HG03378 (cell line): Measurements from ENCODE around the gene GTF2IRD1.
"Not testable (repeated sequence)": the region's sequence is repeated elsewhere in the genome, so short reads cannot be mapped to it uniquely, and the experiment has no call there.

ENCODE experiments used
- ATAC-seq: cut with Tn5 transposase; IDR thresholded peaks from one replicate; pipeline ENCODE4 v1.9.1; 2021; ENCODE audit warnings: mild to moderate bottlenecking, moderate library complexity; ENCODE audit not compliant: unreplicated experiment

Gene GTF2IRD1, protein sequence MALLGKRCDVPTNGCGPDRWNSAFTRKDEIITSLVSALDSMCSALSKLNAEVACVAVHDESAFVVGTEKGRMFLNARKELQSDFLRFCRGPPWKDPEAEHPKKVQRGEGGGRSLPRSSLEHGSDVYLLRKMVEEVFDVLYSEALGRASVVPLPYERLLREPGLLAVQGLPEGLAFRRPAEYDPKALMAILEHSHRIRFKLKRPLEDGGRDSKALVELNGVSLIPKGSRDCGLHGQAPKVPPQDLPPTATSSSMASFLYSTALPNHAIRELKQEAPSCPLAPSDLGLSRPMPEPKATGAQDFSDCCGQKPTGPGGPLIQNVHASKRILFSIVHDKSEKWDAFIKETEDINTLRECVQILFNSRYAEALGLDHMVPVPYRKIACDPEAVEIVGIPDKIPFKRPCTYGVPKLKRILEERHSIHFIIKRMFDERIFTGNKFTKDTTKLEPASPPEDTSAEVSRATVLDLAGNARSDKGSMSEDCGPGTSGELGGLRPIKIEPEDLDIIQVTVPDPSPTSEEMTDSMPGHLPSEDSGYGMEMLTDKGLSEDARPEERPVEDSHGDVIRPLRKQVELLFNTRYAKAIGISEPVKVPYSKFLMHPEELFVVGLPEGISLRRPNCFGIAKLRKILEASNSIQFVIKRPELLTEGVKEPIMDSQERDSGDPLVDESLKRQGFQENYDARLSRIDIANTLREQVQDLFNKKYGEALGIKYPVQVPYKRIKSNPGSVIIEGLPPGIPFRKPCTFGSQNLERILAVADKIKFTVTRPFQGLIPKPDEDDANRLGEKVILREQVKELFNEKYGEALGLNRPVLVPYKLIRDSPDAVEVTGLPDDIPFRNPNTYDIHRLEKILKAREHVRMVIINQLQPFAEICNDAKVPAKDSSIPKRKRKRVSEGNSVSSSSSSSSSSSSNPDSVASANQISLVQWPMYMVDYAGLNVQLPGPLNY

DNA sequence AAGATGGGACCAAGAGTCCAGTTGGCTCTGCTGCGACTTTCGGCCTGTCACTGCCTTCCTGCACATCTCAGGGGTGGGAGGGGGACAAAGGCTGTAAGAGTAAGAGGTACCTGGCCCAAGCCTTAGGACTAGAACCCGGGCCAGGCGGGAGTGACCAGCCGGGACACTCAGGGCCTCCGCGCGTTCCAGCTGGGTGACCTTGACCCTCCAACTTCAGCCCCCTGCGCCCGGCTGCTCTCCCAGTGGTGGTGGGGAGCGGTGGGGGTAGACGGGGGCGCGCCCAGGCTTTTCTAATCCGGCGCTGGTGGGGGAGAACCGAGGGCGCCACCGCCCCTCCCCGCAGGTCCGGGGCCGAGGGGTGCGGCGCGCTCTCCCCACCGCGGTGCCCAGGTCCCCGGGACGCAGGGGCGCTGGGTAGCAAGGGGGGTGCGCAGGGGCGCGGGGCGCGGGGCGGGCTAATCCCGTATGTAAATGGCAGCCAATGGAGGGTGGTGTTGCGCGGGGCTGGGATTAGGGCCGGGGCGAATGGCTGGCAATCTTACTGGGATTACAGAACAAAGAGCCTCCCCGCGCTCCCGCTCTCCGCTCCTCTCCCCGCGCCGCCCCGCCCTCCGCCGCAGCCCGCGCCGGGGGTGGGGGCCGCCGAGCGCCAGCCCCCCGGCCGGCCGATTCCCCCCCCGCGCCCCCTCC, at the start of gene GTF2IRD1:
Gene GTF2IRD1, plus strand, starts transcription at position 585 of the 690 bp plus-strand sequence. CDS start 54,175 bp downstream, outside the sequence.
- no peak for ATAC-seq

DNA sequence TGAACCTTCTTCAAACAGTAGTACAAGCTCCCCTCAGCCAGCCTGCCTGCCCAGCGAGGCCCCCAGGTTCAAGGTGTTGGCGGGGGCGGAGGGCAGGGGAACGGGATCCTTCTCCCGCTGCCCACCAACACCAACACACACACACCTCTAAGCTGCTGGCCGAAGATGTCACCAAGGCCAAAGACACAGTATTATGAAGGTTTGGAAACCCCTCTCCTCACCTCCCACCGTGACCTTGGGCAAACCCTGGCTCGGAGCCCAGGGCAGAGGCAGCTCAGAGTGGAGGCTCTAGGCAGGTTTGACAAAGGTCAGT, 49.4 kb upstream of the GTF2IRD1 start:
- ATAC-seq = no peak

DNA sequence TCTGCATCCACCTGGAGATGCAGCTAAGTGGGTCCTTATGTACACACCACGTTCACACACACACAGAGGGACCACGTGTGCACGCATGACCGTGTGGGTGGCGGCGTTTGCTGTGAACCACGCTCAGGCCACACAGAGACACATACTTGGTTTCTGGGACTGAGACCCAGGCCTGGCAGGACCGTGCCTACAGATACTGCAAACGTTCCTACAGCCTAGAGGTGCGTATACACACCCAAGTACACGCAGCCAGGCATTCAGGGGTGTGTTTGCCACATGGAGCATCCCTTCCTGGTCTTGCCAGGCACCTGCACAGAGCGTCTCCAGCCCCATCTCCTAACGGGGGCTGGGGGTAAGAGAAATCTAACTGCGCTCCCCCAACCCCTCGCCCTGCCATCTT, 49.0 kb upstream of the GTF2IRD1 start:
- no peak for ATAC-seq

DNA sequence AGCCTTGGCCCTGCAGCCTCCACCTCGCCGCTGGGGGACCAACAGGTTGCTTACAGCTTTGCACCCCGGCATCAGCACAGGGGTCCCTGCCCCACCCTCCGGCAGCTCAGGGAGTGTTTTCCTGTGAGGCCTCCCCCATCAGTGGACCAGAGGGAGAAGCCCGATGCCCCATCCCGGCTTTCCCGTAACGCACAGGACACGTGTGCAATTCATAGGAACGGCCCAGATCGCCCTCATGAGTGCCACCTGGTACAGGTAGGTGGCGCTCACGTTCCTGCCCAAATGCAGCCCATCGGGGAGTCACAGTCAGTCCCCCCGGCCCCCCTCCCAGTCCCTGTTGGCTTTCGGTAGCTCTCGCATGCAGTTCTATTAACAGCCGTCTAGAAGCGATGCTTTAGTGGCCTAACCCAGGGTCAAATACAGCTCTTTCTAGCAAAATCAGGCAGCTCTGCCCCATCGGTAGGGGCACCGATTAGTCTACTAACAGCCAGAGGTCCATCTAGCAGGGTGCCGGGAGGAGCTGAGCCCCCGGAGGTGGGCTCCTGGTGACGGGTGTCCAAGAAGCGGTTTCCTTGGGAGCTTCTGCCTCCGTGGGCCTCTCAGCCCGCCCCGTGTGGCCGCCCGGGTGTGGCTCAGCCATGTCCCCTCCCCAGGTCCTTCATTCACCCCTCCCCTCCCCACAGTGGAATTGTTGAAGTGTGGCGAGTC, 48.4 kb upstream of the GTF2IRD1 start:
- no peak for ATAC-seq

DNA sequence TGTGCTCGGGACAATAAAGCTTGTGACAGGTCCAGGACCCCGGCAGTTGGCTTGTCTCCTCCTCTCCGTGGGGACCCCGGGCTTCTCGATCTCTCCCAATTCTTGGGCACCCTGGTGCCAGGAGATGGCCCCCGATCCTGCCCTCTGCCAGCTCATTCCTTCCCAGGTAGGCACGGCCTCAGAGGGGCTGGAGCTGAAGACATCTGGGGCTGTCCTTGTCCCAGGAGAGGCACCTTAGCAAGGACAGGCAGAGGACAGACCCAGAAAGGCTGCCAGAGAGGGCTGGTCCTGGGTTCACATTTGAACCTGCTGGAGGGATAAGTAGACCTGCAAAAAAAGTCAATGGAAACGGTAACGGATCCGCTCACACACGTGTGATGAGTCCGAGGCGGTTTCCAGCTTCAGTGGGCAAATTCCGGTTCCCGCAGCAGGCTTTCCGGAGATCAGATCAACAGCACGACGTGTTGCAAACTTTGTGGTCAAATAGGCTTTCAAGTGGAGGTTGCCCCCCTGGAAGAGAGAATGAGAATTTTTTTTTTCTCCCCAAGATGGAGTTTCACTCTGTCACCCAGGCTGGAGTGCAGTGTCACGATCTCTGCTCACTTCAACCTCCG, 47.7 kb upstream of the GTF2IRD1 start:
- no peak for ATAC-seq

DNA sequence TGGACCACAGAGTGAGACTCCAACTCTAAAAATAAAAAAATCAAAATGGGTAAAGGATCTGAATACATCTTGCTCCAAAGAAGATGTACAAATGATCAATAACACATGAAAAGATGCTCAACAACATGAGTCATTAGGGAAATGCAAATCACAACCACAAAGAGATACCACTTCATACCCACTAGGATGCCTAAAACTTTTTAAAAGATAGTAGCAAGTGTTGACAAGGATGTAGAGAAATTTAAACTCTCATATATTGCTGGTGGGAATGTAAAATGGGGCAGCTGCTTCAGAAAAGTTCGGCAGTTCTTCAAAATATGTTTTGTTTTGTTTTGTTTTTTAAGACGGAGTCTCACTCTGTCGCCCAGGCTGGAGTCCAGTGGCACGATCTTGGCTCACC, 45.7 kb upstream of the GTF2IRD1 start:
- ATAC-seq = no peak

DNA sequence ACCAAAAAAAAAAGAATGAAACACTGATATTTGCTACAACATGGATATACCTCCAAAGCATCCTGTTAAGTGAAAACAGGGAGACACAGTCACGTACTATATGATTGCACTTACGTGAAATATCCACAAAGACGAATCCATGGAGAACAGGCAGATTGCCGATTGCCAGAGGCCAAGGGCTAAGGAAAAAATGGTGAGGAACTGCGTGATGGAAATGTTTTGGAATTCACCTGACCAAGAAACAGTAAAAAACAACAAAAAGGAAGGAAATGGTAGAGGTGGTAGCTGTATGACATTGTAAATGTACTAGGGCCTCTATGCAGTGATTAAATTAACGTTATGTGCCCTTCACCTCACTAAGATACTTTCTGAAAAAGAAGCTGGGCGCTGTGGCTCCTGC, 44.1 kb upstream of the GTF2IRD1 start:
- no peak for ATAC-seq

DNA sequence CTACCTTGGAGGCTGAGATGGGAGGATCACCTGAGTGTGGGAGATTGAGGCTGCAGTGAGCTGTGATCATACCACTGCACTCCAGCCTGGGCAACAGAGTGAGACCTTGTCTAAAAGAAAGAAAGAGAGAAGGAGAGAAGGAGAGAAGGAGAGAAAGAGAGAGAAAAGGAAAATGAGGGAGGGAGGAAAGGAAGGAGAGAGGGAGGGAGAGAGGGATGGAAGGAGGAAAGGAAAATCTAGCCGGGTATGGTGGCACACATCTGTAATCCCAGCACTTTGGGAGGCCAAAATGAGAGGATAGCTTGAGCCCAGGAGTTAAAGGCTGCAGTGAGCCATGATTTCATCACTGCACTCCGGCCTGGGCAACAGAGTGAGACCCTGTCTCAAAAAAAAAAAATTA, 42.9 kb upstream of the GTF2IRD1 start:
- no peak for ATAC-seq

DNA sequence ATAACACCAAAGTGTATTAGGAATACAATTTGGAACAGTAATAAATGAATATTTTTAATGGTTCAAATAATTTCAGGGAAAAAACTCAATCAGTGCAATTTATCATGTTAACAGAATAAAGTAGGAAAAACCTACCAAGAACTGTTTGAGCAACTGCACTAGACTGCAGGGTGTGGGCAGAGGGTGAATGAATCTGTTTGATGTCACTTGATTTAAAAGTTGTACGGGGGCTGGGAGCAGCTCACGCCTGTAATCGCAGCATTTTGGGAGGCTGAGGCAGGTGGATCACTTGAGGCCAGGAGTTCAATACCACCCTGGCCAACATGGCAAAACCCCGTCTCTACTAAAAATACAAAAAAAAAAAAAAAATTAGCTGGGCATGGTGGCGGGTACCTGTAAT, 42.1 kb upstream of the GTF2IRD1 start:
- ATAC-seq = not testable (repeated sequence)

DNA sequence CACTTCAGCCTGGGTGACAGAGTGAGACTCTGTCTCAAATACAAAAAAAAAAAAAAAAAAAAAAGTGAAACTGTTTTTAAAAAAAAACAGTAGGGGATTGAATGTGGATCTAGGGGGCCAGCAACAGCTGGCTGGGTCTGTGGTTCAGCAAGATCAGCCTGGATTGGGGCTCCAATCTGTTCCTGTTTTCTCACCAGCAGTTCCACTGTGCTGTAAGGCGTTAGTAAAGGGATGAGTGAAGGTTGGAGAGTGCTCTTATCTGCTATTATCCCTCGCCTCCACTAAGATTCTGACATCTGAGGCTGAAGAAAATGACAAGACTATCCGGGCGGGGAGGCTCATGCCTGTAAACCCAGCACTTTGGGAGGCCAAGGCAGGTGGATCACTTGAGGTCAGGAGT, 41.6 kb upstream of the GTF2IRD1 start:
- ATAC-seq = no peak

DNA sequence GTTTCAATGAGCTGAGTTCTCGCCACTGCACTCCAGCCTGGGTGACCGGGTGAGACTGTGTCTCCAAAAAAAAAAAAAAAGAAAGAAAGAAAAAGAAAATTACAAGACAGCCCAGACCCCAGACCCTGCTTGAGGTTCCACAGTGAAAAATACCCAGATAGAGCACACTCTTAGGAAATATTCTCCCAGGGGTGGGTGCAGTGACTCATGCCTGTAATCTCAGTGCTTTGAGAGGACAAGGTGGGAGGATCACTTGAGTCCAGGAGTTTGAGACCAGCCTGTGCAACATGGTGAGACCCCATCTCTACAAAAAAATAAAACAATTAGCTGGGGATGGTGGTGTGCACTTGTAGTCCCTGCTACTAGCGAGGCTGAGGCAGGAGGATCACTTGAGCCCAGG, 41.1 kb upstream of the GTF2IRD1 start:
- ATAC-seq = no peak

DNA sequence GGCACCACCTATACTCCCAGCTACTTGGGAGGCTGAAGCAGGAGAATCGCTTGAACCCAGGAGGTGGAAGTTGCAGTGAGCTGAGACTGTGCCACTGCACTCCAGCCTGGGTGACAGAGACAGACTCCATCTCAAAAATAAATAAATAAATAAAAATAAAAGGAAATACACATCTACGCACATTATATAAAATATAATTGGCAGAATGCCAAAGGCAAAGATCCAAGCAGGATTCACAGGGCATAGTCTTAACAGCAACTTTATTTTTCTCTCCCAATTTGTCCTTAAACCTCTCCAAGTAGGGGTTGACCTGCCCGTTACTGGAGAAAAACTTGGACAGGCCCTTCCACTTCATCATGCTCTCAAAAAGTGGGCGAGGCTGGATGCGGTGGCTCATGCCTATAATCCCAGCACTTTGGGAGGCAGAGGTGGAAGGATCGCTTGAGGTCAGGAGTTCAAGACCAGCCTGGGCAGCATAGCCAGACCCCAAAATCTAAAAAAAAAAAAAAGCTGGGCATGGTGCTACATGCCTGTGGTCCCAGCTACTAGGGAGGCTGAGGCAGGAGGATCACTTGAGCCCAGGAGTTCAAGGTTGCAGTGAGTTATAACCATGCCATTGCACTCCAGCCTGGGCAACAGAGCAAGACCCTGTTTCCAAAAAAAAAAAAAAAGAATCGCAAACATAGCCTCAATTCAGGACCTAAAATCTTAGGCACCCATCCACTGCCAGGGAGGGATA, 38.9 kb upstream of the GTF2IRD1 start:
- ATAC-seq = not testable (repeated sequence)

DNA sequence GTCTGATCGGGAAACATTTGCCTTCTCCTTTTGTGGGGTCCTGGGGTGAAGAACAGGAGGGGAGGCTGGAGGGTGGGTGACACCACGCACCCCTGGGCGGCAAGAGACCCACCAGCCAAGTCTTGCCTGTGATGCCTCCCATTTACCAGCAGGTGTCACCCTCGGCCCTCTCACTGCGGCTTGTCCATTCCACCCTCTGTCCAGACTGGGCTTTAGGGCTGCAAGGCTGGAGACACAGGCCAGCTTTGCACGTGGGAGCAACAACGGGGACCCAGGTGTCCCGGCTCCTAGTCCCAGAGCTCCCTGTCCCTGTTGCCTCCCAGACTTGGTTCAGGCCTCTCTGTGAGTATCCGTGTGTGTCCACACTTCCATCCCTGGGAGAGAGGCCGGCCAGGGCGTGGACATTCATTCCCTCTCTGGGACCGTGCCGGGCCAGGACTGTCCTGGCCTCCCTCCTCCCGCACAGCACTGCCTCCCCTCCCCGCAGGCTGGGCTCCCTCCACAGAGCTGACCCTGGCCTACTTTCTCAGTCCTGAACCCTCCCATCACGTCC, 36.2 kb upstream of the GTF2IRD1 start:
- ATAC-seq = no peak

DNA sequence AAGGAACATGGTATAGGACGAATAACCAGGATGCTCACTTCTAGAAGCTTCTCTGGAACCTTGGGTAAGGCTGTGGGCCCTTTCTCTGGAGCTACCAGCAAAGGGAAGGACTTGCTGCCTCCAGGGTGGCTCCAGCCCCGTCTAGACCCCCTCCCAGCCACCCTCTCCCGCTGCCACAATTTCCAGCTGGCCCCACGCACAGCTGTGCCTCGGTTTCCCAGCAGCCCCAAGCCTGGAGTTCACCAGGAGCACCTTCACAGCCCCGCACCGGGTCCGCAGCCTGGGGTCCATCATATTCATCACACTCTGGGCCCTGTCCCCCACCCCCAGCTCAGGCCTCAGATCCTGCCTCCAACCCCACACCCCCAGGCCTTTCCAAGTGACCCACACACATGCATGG, 35.6 kb upstream of the GTF2IRD1 start:
- no peak for ATAC-seq

DNA sequence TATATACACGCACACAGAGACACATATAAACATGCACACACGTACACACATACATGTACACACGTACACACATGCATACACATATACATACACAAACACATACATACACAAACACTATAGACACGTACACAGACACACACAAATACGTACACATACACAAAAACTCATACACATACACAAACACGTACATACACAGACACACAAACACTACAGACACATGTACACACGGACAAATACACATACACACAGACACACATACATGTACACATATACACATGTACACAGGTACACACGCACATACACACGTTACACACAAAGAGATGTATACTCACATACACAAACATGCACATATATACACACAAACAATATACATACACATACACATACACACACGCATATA, 35.2 kb upstream of the GTF2IRD1 start:
- ATAC-seq = no peak

DNA sequence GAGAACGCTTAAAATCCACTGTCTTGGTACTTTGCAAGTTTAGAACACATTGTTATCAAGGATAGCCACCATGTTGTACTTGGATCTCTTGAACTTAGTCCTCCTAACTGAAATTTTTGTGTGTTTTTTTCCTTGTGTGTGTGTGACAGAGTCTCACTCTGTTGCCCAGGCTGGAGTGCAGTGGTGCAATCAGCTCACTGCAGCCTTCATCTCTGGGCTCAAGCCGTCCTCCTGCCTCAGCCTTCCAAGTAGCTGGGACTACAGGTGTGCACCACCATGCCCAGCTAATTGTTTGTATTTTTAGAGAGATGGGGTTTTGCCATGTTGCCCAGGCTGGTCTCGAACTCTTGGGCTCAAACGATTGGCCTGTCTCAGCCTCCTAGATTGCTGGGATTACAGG, 34.5 kb upstream of the GTF2IRD1 start:
- ATAC-seq = not testable (repeated sequence)

DNA sequence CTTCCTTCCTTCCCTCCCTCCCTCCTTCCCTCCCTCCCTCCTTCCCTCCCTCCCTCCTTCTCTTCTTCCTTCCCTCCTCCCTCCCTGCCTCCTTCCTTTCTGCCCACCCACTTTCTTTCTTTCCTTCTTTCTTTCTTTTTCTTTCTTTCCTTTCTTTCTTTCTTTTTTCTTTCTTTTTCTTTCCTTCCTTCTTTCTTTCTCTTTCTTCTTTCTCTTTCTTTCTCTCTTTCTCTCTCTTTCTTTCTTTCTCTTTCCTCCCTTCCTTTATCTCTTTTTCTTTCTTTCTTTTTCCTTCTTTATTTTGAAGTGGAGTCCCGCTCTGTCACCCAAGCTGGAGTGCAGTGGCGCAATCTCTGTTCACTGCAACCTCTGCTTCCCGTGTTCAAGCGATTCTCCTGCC, 33.7 kb upstream of the GTF2IRD1 start:
- ATAC-seq = no peak

DNA sequence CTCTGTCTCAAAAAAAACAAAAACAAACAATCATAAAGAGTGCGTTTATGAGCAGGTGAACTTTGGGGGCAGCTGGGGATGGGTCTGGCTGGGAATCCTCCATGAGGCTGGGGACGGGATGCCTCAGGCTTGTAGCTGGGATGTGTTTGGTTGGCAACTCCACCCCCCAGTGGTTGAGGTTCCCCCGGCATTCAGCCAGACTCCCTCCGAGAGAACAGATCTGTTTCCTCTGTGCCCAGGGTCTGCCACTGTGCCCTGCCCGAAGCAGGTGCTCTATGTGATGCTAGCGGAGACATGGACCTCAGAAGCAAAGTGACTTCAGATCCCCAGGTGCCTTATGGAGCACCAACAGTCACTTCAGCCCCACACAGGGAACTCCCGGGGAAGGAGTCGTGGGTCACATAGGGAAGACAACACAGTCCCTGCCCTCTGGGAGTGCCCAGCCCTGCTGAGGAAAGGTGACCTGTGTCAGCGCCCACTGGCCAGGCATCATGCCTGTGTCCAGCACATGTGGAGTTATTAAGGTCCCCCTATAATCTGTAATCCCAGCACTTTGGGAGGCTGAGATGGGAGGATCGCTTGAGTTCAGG, 29.3 kb upstream of the GTF2IRD1 start:
- no peak for ATAC-seq

DNA sequence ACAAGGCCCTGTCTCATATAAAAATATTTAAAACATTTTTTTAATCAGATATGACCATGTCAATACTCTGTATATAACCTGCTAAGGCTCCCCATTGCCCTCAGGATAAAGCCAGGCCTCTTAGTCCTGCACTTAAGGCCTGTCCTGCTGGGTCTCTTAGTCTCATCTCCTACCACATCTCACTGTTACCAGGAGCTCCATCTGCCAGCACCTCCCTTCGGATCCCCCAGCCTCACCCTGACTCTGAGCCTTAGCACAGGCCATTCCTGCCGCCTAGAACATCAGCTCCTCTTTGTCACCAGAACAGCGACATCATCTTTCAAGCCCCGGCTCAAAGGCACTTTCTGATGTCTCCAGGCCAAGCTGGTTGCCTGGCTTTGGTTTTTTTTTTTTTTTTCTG, 25.7 kb upstream of the GTF2IRD1 start:
- no peak for ATAC-seq
